Activated T-cell treated with anti-CD3 and anti-CD28 coated beads, Interleukin-2, amount 50 U/mL, for 72 hours (primary cell): ENCODE results near the gene TDRD1. TPM values are rescaled to one million over a fixed set of nuclear protein-coding genes. Genes with fewer than 3 reads are reported as not detected.

Source experiments
- ATAC-seq, 2 donors: fragments of 150-1000 bp; cut with Tn5 transposase; replicated peaks in 1 of 2; 2 replicates each; pipeline ENCODE4 v1.10.0; 2021; ENCODE audit warnings: moderate library complexity in 2 of 2, mild to moderate bottlenecking in 1 of 2
- DNase-seq, 2 donors: peaks; one replicate each; pipeline ENCODE4 v3.0.0; 2021 to 2022; ENCODE audit warnings: mixed read lengths in 1 of 2
- H3K27ac Mint-ChIP-seq: one replicate; pipeline ENCODE4 v1.8.0; 2022; ENCODE audit warnings: mild to moderate bottlenecking, moderate library complexity, mixed read lengths
- H3K27me3 Mint-ChIP-seq: one replicate; pipeline ENCODE4 v1.8.0; 2022; ENCODE audit warnings: low read depth, mixed read lengths
- H3K36me3 Mint-ChIP-seq, 2 donors: one replicate each; pipeline ENCODE4 v1.8.0; 2022; ENCODE audit warnings: mixed read lengths in 2 of 2, mild to moderate bottlenecking in 1 of 2; ENCODE audit not compliant: insufficient read depth in 2 of 2
- H3K4me1 Mint-ChIP-seq: one replicate; pipeline ENCODE4 v1.8.0; 2022; ENCODE audit warnings: low read depth, mixed read lengths
- H3K4me3 Mint-ChIP-seq, 2 donors: one replicate each; pipeline ENCODE4 v1.8.0; 2022; ENCODE audit warnings: mild to moderate bottlenecking in 2 of 2, mixed read lengths in 2 of 2, moderate library complexity in 2 of 2
- H3K9me3 Mint-ChIP-seq, 2 donors: one replicate each; pipeline ENCODE4 v1.8.0; 2022; ENCODE audit warnings: mixed read lengths in 2 of 2
- total RNA-seq, 2 donors: library from RNA; stranded (reverse); gene quantifications; one replicate each; pipeline ENCODE4 v1.2.3, GENCODE V29; 2022

TDRD1 gene
- total RNA-seq, 2 donors from 2014 or later: 0.07 to 0.09 TPM

DNA sequence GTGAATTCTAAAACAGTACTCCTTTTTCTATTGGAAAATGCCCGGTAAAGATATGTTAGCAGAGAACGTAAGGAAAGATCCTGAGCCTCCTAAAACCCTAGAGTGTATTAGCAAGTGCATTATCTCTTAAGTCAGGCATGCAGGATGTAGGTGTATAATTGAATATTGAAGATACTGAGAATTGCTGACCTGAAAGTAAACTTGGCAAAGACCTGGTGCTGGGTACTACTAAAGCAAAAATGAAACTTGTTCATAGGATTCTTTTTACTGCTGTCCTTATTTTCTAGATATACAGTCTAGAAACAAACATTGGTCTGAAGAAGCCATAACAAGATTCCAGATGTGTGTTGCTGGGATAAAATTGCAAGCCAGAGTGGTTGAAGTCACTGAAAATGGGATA is 41.1 kb downstream of the TDRD1 start:
- Mint-ChIP-seq H3K9me3 (no peaks in the 10 kb centered on the region), H3K4me1 (no peaks in the 10 kb centered on the region), H3K36me3 (no peaks in the 10 kb centered on the region), H3K4me3 (no peak overlapping the region), H3K27me3 (peaks cover 20% of the 10 kb centered on the region), H3K27ac (no peak overlapping the region)
- DNase-seq: no peak
- ATAC-seq: no peak

GRCh38 chr10:114221235-114221634 is 42.1 kb downstream of the TDRD1 start:
- H3K27ac Mint-ChIP-seq: no peak overlapping the region
- no peaks in the 10 kb centered on the region for H3K36me3 Mint-ChIP-seq
- no peak for DNase-seq
- ATAC-seq: no peak
- H3K9me3 Mint-ChIP-seq: no peaks in the 10 kb centered on the region
- no peaks in the 10 kb centered on the region for H3K4me1 Mint-ChIP-seq
- no peak overlapping the region for H3K4me3 Mint-ChIP-seq
- peaks cover 20% of the 10 kb centered on the region for H3K27me3 Mint-ChIP-seq

DNA sequence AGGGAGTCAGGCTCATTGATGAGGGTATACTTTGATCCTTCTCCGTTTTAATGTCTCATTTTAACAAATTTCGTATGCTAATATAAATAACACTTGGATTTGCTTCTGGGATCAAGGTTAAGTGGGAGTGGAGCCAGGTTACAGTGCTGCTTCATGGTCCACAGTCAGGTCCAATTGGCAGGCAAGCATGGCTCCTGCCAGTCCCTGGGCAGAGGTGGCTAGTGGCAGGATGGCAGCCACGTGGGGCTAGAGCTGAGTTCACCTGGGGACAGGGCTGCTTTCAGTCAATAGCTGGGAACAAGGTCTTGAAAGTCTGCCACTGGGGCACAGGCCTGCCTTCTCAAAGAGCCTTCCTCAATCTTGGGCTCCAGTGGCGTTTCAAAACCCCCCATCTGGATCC is 43.9 kb downstream of the TDRD1 start:
- H3K9me3 Mint-ChIP-seq: no peaks in the 10 kb centered on the region
- H3K27me3 Mint-ChIP-seq: peaks cover 29% of the 10 kb centered on the region
- ATAC-seq (no peak), DNase-seq (no peak)
- no peaks in the 10 kb centered on the region for H3K36me3 Mint-ChIP-seq
- no peak overlapping the region for H3K27ac Mint-ChIP-seq
- no peak overlapping the region for H3K4me3 Mint-ChIP-seq
- H3K4me1 Mint-ChIP-seq: no peaks in the 10 kb centered on the region

DNA sequence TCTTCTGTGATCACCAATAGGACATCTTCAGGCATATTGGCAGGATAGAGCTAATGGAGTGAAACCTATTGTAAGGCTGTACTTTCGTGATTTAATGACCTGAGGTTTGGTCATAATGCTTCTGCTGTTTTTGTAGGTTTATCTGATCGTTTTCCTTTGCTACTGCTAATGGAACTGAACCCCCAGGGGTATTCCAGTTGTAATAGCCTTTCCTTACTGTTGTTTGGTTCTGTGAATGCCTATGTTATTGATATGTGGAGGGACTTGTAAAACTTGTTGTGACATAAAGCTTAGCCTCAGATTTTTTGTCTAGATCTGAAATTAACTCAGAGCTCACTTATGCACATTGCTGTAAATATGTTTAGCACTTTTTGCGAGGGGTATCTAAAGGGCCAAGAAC is 49.0 kb downstream of the TDRD1 start:
- no peak overlapping the region for H3K4me3 Mint-ChIP-seq
- H3K36me3 Mint-ChIP-seq: no peaks in the 10 kb centered on the region
- ATAC-seq (no peak), DNase-seq (no peak)
- H3K9me3 Mint-ChIP-seq: no peaks in the 10 kb centered on the region
- no peaks in the 10 kb centered on the region for H3K4me1 Mint-ChIP-seq
- H3K27me3 Mint-ChIP-seq: peaks cover 40% of the 10 kb centered on the region
- no peak overlapping the region for H3K27ac Mint-ChIP-seq

DNA sequence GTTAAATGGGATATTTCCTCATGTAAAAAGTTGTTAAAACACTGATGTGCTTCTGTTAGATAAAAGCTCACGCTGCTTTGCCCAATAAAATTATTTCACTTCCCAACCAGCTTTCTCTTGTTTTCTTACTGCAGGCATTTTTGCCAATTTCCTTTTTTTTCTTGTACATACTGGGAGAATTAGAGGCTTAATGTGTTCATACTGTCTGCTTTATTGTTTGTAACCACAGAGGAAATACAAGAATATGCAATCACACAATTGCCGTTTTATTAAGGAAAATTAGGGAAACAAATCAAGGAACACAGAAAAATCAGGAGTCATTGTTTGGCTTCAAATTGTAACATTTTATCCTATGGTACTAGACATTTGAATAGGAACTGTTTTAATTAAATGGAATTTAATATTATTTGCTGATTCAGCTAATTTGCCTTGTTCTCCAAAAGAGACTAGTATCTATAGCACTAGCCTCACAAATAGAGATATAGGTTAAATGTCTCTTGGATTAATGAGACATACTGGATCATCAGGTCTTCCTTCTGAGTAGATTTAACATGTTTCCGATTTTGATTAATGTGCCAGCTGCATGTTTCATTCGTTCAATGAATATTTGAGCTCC is 53.5 kb downstream of the TDRD1 start:
- Mint-ChIP-seq H3K9me3 (no peaks in the 10 kb centered on the region), H3K4me1 (peaks cover 11% of the 10 kb centered on the region), H3K27ac (no peak overlapping the region)

GRCh38 chr10:114233482-114233881 is 54.3 kb downstream of the TDRD1 start:
- H3K36me3 Mint-ChIP-seq: peaks cover 0 to 1% of the 10 kb centered on the region in 2 donors
- DNase-seq (no peak), ATAC-seq (no peak)
- no peaks in the 10 kb centered on the region for H3K9me3 Mint-ChIP-seq
- no peak overlapping the region for H3K27ac Mint-ChIP-seq
- no peak overlapping the region for H3K4me3 Mint-ChIP-seq
- H3K4me1 Mint-ChIP-seq: peaks cover 15% of the 10 kb centered on the region
- peaks cover 43% of the 10 kb centered on the region for H3K27me3 Mint-ChIP-seq

More for the DNA sequence above, 53.5 kb downstream of the TDRD1 start:
- ATAC-seq: no peak
- Mint-ChIP-seq H3K27me3 (peaks cover 43% of the 10 kb centered on the region), H3K4me3 (no peak overlapping the region), H3K36me3 (no peaks in the 10 kb centered on the region)
- DNase-seq: no peak

DNA sequence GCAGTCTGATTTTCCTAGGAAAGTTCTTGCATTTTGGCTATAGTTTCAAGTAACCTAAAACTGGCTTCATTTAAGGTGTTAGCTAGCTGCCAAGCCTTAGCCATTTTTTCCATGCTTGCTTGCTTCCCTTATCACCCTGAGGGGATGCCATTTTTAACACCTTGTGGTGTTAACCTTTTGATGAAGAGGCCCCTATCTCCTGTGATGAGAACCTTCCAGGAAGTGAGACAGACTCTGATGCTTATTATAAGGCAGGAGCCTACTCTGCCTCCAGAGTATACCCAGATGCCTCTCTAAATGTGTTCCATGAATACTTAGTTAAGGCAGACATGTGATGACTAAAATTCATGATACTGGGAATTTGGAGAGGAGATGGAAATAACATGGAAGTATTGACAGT is 55.0 kb downstream of the TDRD1 start:
- H3K4me3 Mint-ChIP-seq: no peak overlapping the region
- H3K27me3 Mint-ChIP-seq: peaks cover 49% of the 10 kb centered on the region
- no peak overlapping the region for H3K27ac Mint-ChIP-seq
- H3K4me1 Mint-ChIP-seq: peaks cover 15% of the 10 kb centered on the region
- H3K9me3 Mint-ChIP-seq: no peaks in the 10 kb centered on the region
- DNase-seq: no peak
- H3K36me3 Mint-ChIP-seq: peaks cover 0 to 1% of the 10 kb centered on the region in 2 donors
- peak; percentile 36 to 63 for ATAC-seq

- DNase-seq (peak; percentile 58 to 65), ATAC-seq (peak; percentile 86 to 89)
- peak within 1 kb of the TSS; percentile 59 to 68 for H3K4me3 Mint-ChIP-seq
- H3K4me1 Mint-ChIP-seq: peaks cover 10% of the 10 kb centered on the region
- no peaks in the 10 kb centered on the region for H3K9me3 Mint-ChIP-seq
- H3K27me3 Mint-ChIP-seq: peaks cover 65% of the 10 kb centered on the region
- no peak within 1 kb of the TSS for H3K27ac Mint-ChIP-seq
- H3K36me3 Mint-ChIP-seq: peaks cover 0 to 1% of the 10 kb centered on the region in 2 donors
Measured at GRCh38 chr10:114239117-114239993, 60.2 kb downstream of the TDRD1 start, which contains the start of gene VWA2. Gene VWA2, plus strand, starts transcription at chr10:114239254. Its CDS starts 9,460 bp downstream, at chr10:114248714.

DNA sequence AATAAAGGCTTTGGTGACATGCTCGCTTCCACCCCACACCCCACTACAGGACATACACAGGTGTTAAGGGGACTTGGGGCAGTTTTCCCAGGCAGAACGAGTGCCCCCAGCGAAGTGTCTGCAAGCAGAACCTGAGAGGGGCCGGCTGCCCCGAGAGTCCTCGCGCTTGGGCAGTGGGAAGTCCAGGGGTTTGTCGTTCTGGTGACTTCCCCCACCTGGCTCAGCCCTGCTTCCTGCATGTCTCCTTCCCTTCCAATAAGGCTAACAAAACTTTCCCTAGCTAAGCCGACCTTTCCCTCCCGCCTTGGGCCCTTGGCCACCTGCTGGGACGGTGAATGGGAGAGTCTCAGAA is 60.8 kb downstream of the TDRD1 start:
- no peaks in the 10 kb centered on the region for H3K9me3 Mint-ChIP-seq

GRCh38 chr10:114242235-114242634 is 63.1 kb downstream of the TDRD1 start:
- ATAC-seq (no peak), DNase-seq (no peak)
- Mint-ChIP-seq H3K27ac (no peak overlapping the region), H3K9me3 (no peaks in the 10 kb centered on the region), H3K27me3 (peaks cover 68% of the 10 kb centered on the region), H3K4me1 (peaks cover 4% of the 10 kb centered on the region), H3K4me3 (no peak overlapping the region), H3K36me3 (peaks cover 0 to 1% of the 10 kb centered on the region in 2 donors)

More for the DNA sequence above, 60.8 kb downstream of the TDRD1 start:
- Mint-ChIP-seq H3K36me3 (peaks cover 0 to 1% of the 10 kb centered on the region in 2 donors), H3K27me3 (peaks cover 65% of the 10 kb centered on the region), H3K4me1 (peaks cover 4% of the 10 kb centered on the region), H3K4me3 (peak overlapping the region in 1 of 2 donors; percentile 68), H3K27ac (no peak overlapping the region)
- ATAC-seq: no peak
- no peak for DNase-seq

GRCh38 chr10:114243661-114244060 is 64.5 kb downstream of the TDRD1 start:
- DNase-seq: no peak
- H3K27ac Mint-ChIP-seq: no peak overlapping the region
- no peaks in the 10 kb centered on the region for H3K9me3 Mint-ChIP-seq
- H3K36me3 Mint-ChIP-seq: no peaks in the 10 kb centered on the region
- no peaks in the 10 kb centered on the region for H3K4me1 Mint-ChIP-seq
- ATAC-seq: no peak
- no peak overlapping the region for H3K4me3 Mint-ChIP-seq
- H3K27me3 Mint-ChIP-seq: peaks cover 54% of the 10 kb centered on the region

- ATAC-seq (no peak), DNase-seq (no peak)
- no peak overlapping the region for H3K27ac Mint-ChIP-seq
- H3K36me3 Mint-ChIP-seq: no peaks in the 10 kb centered on the region
- no peaks in the 10 kb centered on the region for H3K4me1 Mint-ChIP-seq
- H3K4me3 Mint-ChIP-seq: no peak overlapping the region
- H3K9me3 Mint-ChIP-seq: no peaks in the 10 kb centered on the region
- H3K27me3 Mint-ChIP-seq: peaks cover 50% of the 10 kb centered on the region
Measured at GRCh38 chr10:114244126-114244525, 65.0 kb downstream of the TDRD1 start.

DNA sequence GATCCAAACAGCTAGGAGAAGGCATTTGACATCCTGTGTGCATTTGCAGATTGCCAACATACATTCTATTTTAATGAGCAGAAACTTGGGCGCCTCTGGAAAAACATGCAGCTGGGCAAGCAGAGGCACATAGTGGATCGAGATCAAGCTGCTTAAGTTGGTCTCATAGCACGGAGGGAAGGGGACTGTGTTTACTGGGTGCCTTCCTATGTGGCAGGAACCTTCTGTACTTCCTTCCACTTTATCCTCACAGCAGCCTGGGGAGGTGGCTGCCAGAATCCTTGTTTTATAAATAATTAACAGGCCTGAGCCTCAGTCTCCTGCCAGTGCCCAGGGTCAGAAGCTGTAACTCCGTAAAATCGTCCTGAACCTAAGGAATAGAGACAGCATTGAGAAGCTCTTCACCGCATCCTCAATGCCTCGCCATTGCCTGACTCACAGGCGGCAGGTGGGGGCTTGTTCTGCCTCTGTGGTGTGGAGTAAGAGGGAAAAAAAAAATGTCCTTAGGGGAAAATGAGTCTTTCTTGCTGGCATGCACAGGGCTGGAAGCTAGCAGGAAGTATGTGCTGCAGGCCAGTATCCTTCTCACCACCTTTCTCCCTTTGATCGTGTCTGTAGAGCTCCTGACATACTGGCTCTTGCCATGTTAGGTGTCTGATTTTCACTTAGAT is 66.1 kb downstream of the TDRD1 start:
- no peak for DNase-seq
- Mint-ChIP-seq H3K36me3 (no peaks in the 10 kb centered on the region), H3K4me1 (no peaks in the 10 kb centered on the region), H3K27ac (no peak overlapping the region), H3K27me3 (peaks cover 47% of the 10 kb centered on the region), H3K4me3 (no peak overlapping the region), H3K9me3 (no peaks in the 10 kb centered on the region)
- ATAC-seq: no peak
